ENCODE data around the gene FAM110A.
"Not testable (repeated sequence)": the region's sequence is repeated elsewhere in the genome, so short reads cannot be mapped to it uniquely, and the experiment has no call there.

The FAM110A gene
- 2.0 to 12.3 (median 6.9) reads per million in 18 experiments for total RNA-seq

GRCh38 chr20:833450-834150, at the start of gene FAM110A:
TSS of gene FAM110A (plus strand) at chr20:833715. CDS start at chr20:844805, 11,090 bp downstream.
- DNase-seq = peak; percentile 97

GRCh38 chr20:787825-788224, 45.7 kb upstream of the FAM110A start:
- no peak for DNase-seq

DNA sequence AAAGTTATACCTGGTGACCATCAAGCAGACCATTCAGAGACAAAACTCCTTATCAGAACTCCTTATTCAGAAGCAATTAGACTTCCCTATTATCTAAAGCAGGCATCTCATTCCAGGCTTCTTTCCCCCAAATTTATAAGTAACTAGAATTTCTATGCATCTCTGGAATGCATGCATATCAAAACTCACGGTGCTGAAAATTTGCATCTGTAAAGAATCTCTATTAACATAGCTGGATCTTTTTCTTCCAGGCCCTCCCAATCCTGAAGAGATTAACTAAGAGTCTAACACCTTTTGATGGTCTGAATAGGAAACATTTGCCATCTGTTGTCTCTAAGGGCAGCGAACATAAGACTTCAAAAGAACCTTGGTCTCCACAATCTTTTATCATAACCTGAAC, 42.5 kb upstream of the FAM110A start:
- DNase-seq = no peak

GRCh38 chr20:792248-792647, 41.3 kb upstream of the FAM110A start:
- DNase-seq = no peak

DNA sequence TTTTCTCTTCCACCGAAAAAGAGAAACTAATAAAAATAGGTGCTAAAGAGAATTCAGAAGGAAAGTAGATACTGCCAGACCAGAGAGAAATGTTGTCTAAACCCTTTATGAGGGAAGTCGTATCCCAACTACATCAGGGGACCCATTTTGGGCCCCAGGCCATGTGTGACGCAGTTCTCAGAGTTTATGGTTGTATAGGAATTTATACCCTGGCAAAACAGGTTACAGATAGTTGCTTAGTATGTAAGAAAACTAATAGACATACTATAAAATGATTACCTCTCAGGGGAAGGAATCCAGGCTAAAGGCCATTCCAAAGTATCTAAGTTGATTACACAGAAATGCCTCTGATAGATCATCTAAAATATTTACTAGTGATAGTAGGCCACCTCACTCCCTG, 36.6 kb upstream of the FAM110A start:
- no peak for DNase-seq

GRCh38 chr20:798746-799145, 34.8 kb upstream of the FAM110A start:
- DNase-seq = not testable (repeated sequence)

GRCh38 chr20:800026-800425, 33.5 kb upstream of the FAM110A start:
- DNase-seq = not testable (repeated sequence)

DNA sequence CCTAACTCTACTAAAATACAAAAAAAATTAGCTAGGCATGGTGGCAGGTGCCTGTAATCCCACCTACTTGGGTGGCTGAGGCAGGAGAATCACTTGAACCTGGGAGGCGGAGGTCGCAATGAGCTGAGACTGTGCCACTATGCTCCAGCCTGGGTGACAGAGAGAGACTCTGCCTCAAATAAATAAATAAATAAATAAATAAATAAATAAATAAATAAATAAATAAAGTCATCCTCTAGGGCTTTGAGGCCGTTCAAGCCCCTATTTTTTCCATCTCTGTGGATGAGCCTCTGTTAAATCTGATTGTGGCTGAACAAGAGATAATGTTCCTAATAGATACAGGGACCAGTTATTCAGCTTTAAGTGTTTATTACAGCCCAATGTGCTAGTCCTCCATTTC, 31.8 kb upstream of the FAM110A start:
- no peak for DNase-seq

DNA sequence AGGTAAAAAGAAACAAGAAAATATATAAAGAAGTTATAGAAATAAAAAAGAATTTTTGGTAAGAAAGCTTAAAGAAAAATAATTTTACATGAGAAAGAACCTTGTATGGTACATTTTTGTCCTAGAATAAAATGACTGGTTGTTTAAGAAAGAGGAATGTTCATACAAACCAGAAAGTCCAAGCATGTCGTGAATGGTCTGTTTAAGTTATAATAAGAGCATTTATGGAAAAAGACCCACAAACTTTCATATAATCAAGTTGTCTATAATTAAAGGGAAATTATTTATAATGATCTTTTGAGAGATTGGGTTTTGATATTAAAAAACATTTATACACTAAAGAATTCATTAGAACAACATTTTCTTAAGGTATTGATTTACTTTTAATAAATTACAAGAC, 27.8 kb upstream of the FAM110A start:
- DNase-seq = no peak

DNA sequence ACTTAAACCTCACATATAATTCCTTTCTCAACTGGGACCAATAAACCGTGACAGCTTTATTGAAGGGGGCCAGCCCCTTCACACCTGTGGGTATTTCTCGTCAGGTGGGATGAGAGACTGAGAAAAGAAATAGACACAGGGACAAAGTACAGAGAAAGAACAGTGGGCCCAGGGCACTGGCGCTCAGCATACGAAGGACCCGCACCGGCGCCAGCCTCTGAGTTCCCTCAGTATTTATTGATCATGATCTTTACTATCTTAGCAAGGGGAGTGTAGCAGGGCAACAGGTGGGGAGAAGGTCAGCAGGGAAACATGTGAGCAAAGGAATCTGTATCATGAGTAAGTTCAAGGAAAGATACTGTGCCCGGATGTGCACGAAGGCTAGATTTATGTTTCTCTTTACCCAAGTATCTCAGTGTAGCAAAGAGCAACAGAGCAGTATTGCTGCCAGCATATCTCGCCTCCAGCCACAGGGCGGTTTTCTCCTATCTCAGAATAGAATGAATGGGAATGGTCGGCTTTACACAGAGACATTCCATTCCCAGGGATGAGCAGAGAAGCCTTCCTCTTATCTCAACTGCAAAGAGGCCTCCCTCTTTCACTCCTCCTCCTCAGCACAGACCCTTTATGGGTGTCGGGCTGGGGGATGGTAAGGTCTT, 21.6 kb upstream of the FAM110A start:
- not testable (repeated sequence) for DNase-seq

GRCh38 chr20:812435-812814, 21.1 kb upstream of the FAM110A start:
- not testable (repeated sequence) for DNase-seq

DNA sequence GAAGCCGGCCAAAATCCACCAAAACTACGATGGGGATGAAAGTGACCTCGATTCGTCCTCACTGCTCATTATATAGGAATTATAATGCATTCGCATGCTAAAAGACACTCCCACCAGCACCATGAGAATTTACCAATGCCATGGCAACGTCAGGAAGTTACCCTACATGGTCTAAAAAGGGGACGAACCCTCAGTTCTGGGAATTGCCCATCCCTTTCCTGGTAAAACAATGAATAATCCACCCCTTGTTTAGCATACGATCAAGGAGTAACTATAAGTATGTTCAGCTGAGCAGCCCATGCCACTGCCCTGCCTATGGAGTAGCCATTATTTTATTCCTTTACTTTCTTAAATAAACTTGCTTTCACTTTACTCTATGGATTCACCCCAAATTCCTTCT, 20.1 kb upstream of the FAM110A start:
- DNase-seq = peak in 1 of 2 donors; percentile 13

DNA sequence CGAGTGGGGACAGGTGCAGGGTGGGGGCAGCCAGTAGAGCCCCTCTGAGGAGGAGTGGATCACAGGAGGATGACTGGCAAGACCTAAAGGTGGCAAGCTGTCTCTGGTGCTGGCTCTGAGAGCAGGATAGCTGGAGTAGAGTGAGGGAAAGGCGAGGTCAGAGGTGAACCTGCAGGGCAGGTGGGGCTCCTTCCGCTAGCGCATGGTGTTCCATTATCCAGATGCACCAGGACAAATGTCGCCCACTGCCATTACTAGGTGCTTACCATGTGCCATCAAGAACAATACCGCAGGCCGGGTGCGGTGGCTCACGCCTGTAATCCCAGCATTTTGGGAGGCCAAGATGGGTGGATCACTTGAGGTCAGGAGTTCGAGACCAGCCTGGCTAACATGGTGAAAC, 18.3 kb upstream of the FAM110A start:
- DNase-seq = no peak

GRCh38 chr20:815914-816606, 17.5 kb upstream of the FAM110A start:
- peak; percentile 61 to 68 for DNase-seq

DNA sequence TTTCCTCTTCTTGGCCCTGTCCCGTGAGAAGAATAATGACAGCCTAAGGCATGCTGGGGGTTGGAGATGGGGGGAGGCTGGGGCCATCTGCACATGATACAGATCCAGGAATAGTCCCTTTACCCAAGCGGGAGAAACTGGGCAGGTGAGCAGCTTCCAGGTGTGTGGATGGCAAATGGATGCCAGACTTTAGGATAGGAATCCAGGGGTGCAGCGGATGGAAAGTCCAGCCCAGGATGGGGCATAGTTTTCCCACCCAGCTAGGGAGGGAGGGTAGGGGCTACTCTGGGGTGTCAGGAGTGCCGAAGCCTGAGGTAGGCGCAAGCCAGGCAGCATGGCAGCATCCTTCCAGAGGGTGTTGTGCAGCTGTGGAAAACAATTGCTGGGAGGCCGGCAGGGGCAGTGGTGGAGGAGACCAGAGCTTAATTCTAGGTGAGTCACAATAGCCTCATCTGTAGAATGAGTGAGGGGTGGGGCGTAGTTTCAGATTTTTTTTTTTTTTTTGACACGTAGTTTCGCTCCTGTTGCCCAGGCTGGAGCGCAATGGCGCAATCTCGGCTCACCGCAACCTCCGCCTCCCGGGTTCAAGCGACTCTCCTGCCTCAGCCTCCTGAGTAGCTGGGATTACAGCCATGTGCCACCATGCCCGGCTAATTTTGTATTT, 15.4 kb upstream of the FAM110A start:
- DNase-seq = no peak

- no peak for DNase-seq
Observed at GRCh38 chr20:819680-820322, 13.7 kb upstream of the FAM110A start.

DNA sequence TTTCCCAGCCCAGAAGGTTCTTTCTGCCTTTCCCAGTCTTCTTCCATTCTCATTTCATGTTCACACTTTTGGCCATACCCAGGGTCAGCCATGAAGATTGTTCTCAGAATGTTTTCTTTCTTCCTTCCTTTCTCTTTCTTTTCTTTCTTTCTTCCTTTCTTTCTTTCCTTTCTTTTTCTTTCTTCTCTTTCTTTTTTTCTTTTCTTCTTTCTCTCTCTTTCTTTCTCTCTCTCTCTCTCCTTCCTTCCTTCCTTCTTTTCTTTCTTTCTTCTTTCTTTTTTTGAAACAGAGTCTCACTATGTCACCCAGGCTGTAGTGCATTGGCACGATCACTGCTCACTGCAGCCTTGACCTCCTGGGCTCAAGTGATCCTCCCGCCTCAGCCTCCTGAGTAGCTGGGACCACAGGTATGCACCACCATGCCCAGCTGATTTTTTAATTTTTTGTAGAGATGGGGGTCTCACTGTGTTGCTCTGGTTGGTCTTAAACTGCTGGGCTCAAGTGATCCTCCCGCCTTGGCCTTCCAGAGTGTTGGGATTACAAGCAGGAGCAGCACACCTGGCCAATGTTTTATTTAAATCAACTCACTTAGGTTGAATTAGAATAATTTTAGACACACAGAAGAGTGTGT, 13.1 kb upstream of the FAM110A start:
- no peak for DNase-seq

- no peak for DNase-seq
Observed at GRCh38 chr20:821046-821730, 12.3 kb upstream of the FAM110A start.

- DNase-seq = no peak
Observed at GRCh38 chr20:821731-822065, 11.8 kb upstream of the FAM110A start.

GRCh38 chr20:822651-823573, 10.6 kb upstream of the FAM110A start:
- DNase-seq = no peak

DNA sequence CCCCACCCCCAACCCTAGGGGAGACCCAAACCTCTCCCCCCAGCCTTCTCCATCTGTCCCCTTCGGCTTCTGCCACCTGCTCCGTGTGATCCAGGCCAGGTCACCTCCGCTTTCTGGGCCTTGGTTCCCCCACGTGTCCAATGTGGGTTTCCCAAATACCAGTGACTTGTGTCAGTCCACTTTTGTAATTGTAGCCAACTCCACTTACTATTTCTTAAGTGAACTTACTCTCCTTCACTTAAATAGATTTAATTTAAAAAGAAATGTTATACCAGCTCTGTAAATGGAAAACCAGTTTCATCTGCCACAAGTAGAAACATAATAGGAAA, 10.0 kb upstream of the FAM110A start:
- no peak for DNase-seq
